ENCODE measurements around the gene EFHD1.
"Not testable (repeated sequence)": the region's sequence is repeated elsewhere in the genome, so short reads cannot be mapped to it uniquely, and the experiment has no call there.

EFHD1 gene

DNA sequence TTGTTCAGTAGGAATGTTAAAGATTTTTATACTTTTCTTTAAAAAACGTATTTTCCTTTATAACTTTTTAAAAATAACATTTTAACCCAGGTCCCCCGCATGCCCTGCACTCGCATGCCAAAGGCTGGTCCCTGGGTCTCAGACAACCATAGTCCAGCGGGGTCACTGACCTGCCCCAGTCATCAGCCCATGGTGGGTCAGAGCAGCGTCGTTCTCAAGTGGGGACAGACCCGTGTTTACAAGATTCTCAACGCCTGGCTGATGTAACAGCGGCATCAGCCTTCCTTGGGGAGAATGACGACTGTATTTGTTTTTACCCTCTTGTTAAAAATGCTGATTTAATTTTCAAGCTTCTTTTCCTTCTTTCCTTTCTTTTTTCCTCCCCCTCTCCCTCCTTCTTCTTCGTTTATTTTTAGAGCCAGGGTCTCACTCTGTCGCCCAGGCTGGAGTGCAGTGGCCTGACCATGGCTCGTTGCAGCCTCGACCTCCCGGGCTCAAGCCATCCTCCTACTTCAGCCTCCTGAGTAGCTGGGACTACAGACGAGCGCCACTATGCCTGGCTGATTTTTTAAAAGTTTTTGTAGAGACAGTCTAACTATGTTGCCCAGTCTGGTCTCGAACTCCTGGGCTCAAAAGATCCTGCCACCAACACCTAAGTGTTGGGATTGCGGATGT lies 1.0 kb upstream of the EFHD1 start:
- no peak overlapping the region for H3K4me3 ChIP-seq (ENCODE audit: low read depth, low read length)
- no peak for DNase-seq (ENCODE audit: low read depth)

DNA sequence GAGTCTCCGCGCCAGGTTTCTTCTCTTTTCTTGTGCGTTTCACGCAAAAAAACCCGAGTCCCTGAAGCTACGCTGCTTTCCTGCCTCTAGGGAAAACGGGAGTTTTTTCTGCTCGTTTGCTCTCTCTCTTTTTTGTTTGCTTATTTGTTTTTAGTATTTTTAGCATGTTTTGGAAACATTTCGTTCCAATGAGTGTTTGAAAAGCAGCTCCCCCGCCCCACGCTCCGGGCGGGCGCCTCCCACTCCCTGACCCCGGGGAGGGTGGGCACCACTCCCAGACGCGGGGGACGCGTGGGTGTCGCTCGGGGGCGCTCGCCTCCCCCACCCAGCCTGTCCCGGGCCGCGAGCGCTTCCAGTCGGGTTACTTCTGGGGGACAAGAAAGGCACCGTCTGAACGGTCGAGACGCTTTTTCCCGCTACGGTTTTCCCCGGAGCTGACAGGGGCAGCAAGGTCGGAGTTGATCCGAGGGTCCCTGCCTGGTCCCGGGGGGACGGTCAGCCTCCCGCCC lies 446 bp upstream of the EFHD1 start:
- TF ChIP-seq CTCF (IDR thresholded peaks at IDR 0.05; ENCODE audit: low read depth, low read length): peak; percentile 8
- TF ChIP-seq, protein P1, sequence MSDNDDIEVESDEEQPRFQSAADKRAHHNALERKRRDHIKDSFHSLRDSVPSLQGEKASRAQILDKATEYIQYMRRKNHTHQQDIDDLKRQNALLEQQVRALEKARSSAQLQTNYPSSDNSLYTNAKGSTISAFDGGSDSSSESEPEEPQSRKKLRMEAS (IDR thresholded peaks at IDR 0.05; ENCODE audit: low read depth, low read length): no peak
- H3K4me3 ChIP-seq (ENCODE audit: low read depth, low read length): peak overlapping the region; percentile 48
- peak; percentile 27 for DNase-seq (ENCODE audit: low read depth)

More for the DNA sequence above, 1.0 kb upstream of the EFHD1 start:
- TF ChIP-seq CTCF (IDR thresholded peaks at IDR 0.05; ENCODE audit: low read depth, low read length) (no peak), MYC (IDR thresholded peaks at IDR 0.05; ENCODE audit: low read depth, low read length) (no peak), POLR2A (IDR thresholded peaks at IDR 0.05; ENCODE audit: extremely low read depth, insufficient read length) (no peak)
- TF ChIP-seq, protein P1 (IDR thresholded peaks at IDR 0.05; ENCODE audit: low read depth, low read length): no peak

DNA sequence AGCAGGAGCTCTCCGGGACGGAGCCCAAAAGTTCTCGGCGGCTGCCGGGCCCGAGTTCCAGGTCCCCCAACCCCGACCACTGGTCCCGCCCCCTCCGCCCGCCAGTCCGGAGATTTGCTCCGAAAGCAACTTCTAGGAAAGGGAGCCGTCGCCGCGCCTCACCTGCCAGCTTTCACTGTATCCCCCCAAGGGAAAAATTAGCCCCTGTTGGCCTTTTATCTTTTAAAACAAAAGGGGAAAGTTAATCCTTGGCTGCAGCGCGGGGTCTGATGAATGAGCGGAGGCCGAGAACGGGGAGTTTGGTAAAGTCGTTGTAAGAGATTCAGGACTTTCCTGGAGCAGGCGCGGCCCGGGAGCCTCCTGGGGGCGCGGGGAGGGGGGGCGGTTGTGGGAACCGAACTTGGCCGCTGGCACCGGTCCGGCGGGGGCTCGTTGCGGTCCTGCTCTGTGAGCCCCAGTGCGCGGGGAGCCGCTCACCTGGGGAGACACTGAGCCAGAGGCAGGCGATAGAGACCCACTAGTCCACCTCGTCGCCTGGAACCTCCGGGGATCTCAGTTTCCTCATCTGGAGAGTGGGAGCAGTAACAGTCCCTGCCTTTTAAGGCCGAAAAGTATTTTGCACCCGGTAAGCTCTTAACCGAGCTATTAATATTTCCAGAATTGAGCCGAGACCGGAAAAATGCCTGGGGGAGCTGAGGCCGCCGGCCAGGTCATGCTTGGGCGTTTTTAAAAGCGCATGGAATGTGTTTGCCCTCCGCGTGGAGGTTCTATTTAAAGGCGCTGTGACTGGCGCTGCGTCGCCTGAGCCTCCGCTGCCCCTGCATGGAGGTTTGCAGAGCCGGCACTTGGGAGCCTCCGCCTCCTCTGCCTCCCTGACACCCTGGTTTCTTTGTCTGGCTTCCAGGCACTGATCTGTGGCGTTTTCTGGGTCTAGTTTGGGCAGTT lies 1.1 kb downstream of the EFHD1 start:
- no peak for DNase-seq (ENCODE audit: low read depth)
- TF ChIP-seq, protein P1 (IDR thresholded peaks at IDR 0.05; ENCODE audit: low read depth, low read length): no peak
- TF ChIP-seq CTCF (IDR thresholded peaks at IDR 0.05; ENCODE audit: low read depth, low read length) (no peak), MYC (IDR thresholded peaks at IDR 0.05; ENCODE audit: low read depth, low read length) (no peak), POLR2A (IDR thresholded peaks at IDR 0.05; ENCODE audit: extremely low read depth, insufficient read length) (no peak)

GRCh38 chr2:232635376-232635775 lies 2.0 kb downstream of the EFHD1 start:
- DNase-seq (ENCODE audit: low read depth); H3K4me3 ChIP-seq (ENCODE audit: low read depth, low read length): not testable (repeated sequence)

More for the DNA sequence above, 1.1 kb downstream of the EFHD1 start:
- H3K4me3 ChIP-seq (ENCODE audit: low read depth, low read length): no peak overlapping the region

- no peak overlapping the region for H3K4me3 ChIP-seq (ENCODE audit: low read depth, low read length)
- DNase-seq (ENCODE audit: low read depth): no peak
- no peak for TF ChIP-seq CTCF (IDR thresholded peaks at IDR 0.05; ENCODE audit: low read depth, low read length)
- TF ChIP-seq MYC (IDR thresholded peaks at IDR 0.05; ENCODE audit: low read depth, low read length): no peak
- TF ChIP-seq POLR2A (IDR thresholded peaks at IDR 0.05; ENCODE audit: extremely low read depth, insufficient read length): no peak
- TF ChIP-seq, protein P1 (IDR thresholded peaks at IDR 0.05; ENCODE audit: low read depth, low read length): no peak
Measured at GRCh38 chr2:232635820-232636219, 2.4 kb downstream of the EFHD1 start.

- no peak for DNase-seq (ENCODE audit: low read depth)
- TF ChIP-seq MYC (IDR thresholded peaks at IDR 0.05; ENCODE audit: low read depth, low read length): no peak
- TF ChIP-seq POLR2A (IDR thresholded peaks at IDR 0.05; ENCODE audit: extremely low read depth, insufficient read length): no peak
- TF ChIP-seq CTCF (IDR thresholded peaks at IDR 0.05; ENCODE audit: low read depth, low read length): no peak
- TF ChIP-seq, protein P1 (IDR thresholded peaks at IDR 0.05; ENCODE audit: low read depth, low read length): no peak
- H3K4me3 ChIP-seq (ENCODE audit: low read depth, low read length): no peak overlapping the region
Measured at GRCh38 chr2:232636788-232637420, 3.5 kb downstream of the EFHD1 start.
